SW 1271 (cell line): ENCODE measurements around the gene ITGBL1.

Experiments
- DNase-seq, 2 experiments: peaks; one replicate each; lab custom pipeline; 2025; lab: John Stamatoyannopoulos, UW

Gene ITGBL1

DNA sequence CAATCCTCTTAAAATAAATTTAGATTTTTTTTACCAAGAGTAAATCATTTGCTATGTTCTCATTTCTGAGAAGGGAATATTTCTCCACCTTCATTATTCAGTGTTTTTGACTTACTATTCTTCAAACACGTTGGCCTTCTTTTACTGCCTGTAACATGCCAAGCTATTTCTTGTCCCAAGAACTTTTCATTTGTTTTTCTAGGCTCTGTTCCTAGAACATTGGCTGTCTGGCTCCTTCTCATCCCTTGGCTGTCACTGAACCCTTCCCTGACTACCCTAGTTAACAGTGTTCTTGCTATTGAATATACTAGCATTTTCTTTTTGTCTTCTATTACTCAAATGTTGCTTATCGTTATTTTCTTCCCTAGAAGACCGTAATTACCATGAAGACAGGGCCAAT, 248.1 kb downstream of the ITGBL1 start:
- no peak for DNase-seq

DNA sequence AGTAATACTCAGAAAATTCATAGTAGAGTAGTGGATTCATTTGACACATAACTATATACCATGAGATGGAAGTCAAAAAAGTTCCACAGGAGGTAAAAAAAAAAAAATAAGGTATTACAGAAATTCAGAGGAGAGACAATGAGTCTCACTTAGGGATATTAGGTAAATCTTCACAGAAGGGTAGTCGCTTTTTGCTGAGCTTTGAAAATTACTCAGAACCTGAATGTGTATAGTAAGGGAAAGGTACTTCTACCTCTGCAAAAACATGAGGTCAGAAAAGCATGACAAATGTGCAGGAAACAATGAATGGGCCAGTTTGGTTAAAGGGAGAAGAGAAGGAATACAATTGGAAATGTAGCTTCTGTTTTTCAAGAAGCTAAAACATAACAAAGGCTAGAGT, 250.6 kb downstream of the ITGBL1 start:
- no peak for DNase-seq

DNA sequence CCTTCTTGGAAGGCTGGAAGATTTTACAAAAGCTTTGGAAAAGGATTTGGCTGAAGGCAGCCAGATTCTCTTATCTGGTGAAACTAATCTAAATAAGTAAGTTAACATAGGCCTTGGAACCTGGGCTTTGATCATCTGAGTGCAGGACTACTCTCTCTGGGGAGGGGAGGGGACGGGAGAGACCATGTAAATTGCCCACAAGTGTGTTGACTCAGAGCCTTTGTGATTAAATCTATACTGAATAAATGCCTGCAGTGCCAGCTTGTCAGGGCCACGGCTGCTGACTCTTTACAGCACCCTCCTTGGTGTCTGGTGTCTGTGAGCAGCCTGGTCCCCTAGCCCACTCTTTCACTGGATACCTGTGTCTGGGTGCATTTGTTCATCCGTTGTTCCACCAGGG, 251.4 kb downstream of the ITGBL1 start:
- DNase-seq, result no peak

DNA sequence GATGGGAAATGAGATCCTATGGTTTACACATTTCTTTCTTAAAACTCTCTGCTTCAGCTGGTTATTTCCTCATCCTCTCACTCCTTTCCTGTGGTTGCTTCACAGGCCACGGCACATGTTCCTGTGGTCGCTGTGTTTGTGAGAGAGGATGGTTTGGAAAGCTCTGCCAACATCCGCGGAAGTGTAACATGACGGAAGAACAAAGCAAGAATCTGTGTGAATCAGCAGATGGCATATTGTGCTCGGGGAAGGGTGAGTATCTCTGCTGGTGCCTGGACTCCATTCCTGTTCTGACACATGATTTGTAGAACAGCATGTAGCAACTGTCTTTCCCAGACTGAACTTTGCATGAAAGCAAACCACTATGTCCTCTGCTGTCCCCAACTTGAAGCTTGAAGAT, 254.2 kb downstream of the ITGBL1 start:
- DNase-seq, result no peak

DNA sequence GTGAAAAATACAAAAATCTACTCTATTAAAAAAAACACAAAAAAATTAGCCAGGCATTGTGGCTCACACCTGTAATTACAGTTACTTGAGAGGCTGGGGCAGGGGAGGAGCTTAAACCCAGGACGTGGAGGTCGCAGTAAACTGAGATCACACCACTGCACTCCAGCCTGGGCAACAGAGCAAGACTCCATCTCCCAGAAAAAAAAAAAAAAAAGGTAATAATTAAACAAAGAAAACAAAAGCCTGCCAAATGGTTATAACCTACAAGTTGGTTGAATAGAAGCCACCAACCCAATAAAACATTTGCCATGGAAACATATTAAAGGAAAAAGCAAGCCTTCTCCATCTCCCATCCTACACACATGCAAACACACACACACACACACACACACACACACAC, 255.2 kb downstream of the ITGBL1 start:
- DNase-seq, result no peak

DNA sequence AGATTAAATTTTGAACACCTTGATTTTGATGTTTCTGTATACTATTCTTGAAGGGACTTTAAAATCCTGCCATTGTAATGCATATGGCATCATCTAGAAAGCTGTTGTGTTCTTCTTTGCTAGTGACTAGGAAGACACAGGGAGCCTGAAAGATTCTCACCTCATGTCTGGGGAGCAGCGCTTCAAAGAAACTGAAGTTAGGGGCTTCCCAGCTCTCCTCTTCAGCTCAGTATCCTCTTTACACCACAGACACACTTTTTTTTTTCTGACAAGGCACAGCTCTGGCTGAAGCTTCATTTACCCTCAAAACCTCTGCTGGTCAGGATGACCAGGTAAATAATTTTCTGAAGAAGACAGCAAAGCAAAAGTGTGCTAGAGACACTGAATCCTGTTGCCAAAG, 255.6 kb downstream of the ITGBL1 start:
- no peak for DNase-seq

DNA sequence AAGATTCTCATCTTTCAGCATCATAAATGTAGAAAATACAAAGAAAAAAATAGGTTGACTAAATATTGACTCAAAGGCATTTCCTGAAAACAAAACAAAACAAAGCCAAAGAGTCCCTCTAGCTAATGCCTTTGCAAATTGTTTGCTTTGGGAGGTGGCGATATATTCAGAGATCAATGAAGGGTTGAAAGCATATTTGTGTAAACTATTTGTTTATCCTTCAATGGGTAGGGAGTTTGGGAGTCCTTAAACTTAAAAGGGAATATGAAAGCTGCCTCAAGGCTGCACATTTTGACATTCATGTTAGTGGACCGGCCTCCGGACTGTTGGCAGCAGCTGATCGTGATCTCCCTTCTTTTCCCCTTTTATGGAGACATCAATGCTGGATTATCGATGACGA, 257.5 kb downstream of the ITGBL1 start:
- no peak for DNase-seq

DNA sequence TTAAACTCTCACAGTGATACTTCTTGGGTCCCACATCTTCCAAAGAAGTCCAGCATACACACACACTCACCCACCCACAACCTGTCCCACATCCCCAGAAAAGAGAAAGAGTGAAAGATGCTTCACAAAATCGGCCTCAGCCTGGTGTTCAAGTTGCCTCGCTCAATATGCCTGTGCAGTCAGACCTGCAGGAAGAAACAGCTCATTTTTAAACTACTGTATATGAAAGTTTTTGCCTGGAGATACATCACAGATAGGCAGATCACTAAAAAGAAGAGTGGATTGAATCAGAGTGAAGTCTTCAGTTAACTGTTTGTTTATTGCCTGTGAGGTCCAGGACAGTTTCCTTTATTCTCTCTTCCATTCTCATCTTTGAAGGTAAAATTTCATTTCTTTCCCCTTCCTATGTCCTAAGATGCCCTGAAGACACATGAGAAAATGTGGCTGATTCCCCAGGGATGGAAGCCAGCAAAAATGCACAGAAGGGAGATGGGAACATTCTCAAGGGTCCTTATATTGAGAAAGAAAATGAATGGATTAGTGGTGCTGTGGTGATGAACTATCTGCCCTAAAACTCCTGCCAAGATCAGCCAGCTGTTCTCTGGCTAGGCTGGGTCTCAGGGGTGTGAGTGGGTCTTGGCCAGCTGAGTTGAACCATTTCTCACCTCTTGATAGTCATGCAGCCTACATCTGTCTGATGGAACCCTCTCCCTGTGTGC, 259.0 kb downstream of the ITGBL1 start:
- DNase-seq, result no peak

DNA sequence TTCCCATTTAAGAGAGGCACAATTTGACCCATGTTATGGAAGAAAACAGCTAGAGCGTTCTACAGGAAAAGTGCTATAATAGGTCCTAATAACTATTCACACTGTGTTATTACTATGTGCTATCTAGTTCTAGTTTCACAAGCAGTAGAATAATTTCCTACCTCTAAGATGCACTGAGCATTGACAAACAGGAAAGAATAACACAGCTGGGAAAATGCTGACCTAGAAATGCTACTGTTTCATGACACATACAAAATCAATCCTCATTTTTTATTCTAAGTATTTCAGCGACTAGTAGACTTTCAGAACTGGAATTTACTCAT, 259.5 kb downstream of the ITGBL1 start:
- no peak for DNase-seq

DNA sequence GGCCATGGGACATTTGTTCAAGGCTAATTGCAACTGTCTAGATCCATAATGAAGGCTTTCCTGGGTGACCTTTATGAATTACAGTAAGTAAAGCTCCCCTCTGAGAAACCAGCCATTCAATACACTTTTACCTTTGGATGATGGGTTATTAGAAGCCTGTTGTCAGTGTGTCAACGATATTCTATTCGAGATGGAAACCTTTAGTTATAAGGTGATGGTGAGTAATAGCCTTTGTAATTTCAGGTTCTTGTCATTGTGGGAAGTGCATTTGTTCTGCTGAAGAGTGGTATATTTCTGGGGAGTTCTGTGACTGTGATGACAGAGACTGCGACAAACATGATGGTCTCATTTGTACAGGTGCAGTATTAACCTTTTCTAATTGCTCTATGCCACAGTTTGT, 261.7 kb downstream of the ITGBL1 start:
- DNase-seq, result no peak

DNA sequence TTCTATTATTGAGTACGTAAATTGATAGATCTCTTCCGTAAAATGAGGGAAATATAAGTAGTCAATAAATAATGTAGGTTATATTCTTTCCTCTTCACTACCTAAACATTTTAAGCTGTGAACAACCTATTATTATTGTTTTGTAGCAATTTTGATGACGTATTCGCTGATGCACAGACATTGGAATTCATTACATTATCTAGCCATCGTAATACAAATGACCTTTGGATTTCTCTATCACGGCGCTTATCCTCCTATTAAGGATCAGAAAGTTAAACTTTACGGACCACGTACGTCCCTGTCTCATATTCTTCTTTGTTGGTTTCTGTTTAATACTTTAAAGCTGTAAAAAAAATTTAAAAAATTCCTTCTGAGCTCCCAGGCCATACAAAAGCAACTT, 264.9 kb downstream of the ITGBL1 start:
- DNase-seq, result no peak

DNA sequence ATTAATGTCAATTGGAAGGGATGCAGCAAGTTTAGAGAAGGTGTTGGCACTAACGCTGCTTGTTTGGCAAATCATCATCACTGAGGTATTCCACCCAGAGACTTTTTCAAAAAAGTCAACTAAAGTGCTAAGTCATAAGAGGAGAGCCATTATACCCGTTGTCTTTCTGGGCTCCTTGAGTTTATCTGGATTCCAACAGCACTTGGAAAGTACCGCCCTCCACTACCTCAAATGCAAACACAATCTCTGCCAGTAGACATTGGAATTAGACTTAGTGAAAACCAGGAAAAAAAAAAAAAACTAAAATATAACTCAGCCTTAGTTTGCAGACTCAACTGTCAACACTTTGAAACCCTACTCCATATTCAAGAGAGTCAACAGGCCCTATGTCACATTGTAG, 266.0 kb downstream of the ITGBL1 start:
- DNase-seq, result no peak

DNA sequence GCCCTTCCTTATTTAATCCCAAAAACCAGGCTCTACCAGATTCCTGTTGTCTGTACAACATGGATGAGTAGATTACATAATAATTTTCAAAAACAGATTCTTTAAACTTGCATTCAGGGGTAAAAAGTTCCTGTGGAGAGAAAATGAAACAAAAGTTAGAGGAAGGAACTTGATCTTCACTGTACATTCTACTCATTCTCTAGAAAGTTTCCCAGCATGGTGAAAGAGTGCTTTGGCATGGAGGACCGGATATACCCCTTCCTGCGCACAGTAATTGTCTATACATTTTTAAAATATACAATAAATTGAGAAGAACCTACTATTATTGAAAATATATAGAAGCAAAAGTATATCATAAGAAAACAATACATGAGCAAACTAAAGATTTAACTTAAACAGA, 274.2 kb downstream of the ITGBL1 start:
- no peak for DNase-seq

DNA sequence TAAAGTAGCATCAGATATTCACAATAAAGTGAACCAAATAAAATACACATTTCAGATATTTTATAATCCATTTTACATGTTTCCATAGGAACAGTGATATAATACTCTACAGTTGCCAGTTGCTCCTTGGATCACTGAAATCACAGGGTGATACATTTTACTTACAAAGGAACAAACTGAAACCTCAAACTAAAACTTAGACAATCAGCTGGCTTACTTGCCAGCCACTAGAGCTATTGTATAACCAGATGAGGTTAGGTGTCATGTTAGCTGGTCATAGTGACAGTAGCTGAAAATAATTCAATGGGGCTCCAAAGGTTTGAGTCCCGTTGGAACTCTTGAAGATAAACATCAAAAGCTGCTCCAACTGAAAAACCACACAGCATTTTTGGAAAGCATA, 274.6 kb downstream of the ITGBL1 start:
- DNase-seq, result no peak

DNA sequence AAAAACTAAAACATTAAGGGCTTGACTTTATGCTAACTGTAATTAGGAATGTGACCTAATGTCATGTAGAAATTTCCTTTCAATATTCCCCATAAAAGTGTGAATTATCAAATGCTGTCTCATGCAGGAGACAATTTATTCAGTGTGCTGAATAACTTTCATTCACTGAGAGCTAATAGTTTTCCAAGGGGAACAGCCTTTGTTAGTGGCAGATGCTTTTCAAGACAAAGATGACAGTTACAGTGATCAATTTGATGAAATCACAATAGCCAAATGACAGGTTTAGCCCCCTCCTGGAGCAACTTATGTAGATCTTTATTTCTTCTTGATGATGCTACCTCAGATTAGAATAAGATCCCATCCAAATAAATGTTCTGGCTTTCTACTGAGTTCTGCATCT, 275.5 kb downstream of the ITGBL1 start:
- no peak for DNase-seq

DNA sequence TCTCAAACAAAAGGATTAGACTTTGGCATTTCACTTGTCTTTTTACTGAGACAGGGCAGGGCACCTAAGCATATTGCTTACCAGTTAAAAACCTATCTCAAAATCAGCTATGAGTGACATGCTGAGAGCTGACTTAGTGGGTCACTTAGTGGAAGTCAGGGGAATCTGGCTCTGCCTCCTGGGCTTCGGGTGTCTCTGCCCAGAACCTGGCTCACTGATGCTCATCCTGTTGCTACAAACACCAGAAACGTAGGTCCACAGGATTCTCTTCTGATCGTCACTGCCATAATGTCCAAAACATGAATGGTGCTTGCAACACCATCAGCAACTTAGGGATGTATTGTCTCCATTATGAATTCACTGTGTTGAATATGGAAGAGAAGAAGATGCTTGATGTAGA, 276.1 kb downstream of the ITGBL1 start:
- no peak for DNase-seq

DNA sequence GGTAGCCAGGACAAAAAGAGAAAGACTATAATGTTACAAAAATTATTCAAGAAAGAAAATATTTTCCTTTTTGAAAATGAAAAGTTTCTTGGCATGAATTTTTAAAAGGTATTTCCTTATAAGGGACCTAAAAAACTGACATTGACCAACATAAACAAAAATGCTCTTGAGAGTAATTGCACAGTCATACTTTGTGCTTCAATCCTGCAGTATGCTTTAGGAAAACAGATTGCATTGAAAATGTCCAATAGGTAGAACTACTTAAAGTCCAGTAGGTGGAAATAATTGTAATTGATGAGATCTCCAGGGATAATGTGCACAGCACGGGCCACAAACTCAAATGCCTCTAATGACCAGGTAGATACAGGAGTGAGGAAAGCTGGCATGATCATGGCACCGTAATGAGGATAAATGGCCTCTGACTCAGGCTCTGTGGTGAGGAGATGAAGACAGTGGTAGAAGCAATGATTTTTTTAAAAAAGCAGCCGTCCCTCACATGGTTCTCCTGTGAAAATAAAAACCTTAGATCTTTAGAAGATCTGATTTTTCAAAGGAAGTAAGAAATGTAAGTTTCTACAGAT, 278.0 kb downstream of the ITGBL1 start:
- DNase-seq, result no peak

DNA sequence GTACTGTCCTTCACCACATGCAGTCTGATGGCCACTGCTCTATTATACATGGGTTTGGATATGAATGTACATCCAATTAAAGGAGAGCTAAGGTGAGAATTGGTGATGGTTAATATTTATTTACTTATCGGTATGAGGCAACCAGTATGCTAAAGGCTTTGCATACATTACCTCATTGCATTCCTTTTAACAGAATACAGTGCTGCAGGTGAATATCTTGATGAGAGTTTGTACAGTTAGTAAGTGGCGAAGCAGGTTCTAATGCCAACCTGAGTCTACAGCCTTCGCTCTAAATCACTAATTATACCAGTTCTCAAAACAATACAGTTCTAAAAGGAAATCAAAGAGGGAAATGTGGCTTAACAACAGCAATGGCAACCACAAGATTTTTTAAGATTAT, 284.1 kb downstream of the ITGBL1 start:
- DNase-seq, result no peak

DNA sequence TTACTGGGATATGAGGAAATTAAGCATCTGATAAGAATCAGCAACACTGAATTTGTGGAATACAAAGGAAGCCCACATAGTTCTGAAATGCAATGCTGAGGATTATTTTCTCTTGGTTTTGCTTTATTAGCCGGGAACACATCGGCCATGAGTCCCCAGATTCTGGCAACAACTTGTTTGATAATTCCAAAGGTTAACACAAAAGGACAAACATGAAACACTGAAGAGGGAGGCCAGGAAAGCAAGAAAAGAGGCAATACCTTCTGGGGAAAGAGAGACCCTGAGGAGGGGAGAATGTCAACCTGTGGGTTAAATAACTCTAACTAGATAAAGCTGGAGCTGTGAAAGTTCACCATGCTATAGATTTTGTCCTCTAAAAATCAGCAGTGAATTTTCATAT, 285.9 kb downstream of the ITGBL1 start:
- DNase-seq, result no peak

DNA sequence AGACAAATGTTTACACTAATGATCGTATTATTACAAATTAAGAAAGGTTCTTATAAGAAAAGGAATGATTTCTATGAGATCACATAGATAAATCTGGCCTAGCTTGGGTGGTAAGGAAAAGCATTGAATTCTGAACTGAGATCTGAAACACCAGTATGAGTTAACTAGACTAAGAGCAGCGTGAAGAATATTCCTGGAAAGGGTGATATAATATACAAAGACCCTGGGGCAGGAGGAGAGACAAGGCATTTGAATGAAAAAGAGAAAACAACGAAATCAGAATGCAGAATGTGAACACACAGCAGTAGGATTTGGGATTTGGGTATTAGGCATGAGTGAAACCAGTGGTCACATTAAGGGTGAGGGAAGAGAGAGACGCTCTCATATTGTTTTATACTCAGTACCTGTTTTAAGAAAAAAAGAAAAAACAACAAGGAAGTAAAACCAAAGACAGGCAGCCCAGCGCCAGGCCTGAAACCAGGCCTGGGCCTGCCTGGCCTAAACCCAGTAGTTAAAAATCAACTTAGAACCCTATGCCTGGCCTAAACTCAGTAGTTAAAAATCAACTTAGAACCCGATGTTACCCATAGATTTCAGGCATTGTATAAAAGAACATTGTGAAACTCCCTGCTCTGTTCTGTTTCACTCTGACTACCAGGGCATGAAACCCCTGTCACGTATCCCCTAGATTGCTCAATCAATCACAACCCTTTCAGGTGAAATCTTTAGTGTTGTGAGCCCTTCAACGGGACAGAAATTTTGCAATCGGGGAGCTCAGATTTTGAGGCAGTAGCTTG, 287.1 kb downstream of the ITGBL1 start:
- DNase-seq, result no peak

DNA sequence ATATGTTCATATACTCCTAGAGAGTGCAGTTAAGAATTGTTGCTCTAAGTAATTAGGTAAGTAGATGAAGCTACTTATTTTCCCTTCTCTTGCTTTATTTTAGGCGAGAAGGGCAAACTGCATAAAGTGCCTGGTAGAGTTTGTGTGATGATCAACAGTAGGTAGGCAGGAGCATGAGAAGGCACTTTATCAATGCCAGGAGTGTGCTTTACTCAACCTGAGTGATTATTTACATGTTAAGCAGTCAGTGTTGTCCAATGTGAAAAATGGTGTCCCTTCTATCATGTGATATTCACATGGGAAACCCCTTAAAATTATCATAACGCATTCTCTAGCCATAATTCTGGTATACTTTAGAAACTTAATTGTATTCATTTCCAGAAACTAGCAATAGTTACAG, 294.0 kb downstream of the ITGBL1 start:
- DNase-seq, result no peak

DNA sequence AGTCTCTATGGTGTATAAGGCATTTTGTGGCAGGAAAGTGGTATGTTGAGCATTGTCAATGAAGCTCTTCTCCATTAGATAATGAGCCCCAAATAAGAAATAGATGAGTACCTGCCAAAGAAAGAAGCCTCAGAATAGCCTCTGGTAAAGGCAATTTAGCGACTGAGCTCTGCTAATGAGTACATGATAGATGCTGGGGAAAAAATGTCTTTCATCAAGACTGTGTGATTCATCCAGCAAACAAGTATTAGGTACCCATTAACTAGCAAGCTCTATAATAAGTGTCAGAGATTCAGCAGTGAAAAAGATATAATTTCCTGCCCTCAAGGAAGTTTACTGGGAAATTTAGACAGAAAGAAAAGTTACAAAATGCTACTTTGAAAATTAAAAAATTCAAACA, 294.6 kb downstream of the ITGBL1 start:
- no peak for DNase-seq

DNA sequence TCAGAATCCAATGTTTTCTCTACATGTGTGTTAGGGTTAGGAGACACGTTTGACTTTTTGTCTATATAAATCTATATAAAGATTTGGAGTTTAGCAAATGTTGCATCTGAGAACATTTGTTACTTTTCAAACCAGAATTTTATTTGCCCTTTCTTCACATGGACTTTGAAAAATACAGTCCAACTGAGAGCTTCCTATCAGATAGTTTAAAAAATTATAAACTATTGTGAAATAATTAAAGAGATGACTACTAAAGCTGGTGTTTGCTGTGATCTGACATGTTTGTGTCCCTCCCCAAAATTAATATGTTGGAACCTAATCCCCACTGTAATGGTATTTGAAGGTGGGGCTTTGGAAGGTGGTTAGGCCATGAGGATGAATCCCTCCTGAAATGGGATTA, 297.1 kb downstream of the ITGBL1 start:
- DNase-seq, result no peak

DNA sequence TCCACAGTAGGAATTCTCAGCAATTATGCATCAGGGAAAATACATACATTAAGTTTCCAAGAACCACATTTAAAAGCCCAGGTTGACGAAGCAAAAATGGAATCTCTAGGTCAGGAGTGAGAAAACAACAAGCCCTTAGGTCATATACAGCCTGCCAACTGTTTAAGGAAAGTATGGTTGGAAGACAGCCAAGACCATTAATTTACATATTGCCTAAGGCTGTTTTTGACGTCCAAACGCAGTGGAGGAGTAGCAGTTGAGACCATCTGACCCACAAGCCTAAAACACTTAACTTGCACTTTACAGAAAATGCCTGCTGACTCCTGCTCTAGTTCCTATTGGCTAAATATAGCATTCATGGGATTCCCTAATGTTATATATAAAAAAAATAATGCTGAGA, 299.0 kb downstream of the ITGBL1 start:
- peak in 1 of 2 experiments; percentile 41 for DNase-seq
